ENCODE measurements around the gene CTBP1. TPM values are rescaled to one million over a fixed set of nuclear protein-coding genes. Genes with fewer than 3 reads are reported as not detected.

Gene CTBP1
- total and polyA plus RNA-seq, 2 experiments from 2014 or later = 40.1 to 160 TPM

GRCh38 chr4:1242506-1243450, 6.2 kb downstream of the CTBP1 start:
- H3K27me3 ChIP-seq (replicated peaks; ENCODE audit: insufficient read depth) = no peaks in the 10 kb centered on the region
- no peak for DNase-seq
- no peak overlapping the region for H3K4me3 ChIP-seq
- no peak overlapping the region for H3K9ac ChIP-seq
- H3K79me2 ChIP-seq (ENCODE audit: insufficient read depth) = peaks cover 96% of the 10 kb centered on the region
- no peaks in the 10 kb centered on the region for H3F3A ChIP-seq (ENCODE audit: insufficient read depth)
- no peaks in the 10 kb centered on the region for H3K36me3 ChIP-seq (ENCODE audit: low read depth)
- no peaks in the 10 kb centered on the region for H3K9me2 ChIP-seq (ENCODE audit: insufficient read depth)
- H3K9me3 ChIP-seq (ENCODE audit: low read depth) = no peaks in the 10 kb centered on the region
- H3K4me1 ChIP-seq (ENCODE audit: insufficient read depth) = peaks cover 13% of the 10 kb centered on the region; the same call in 1 of the 2 replicates
- H3K27ac ChIP-seq = no peak overlapping the region
- TF ChIP-seq EZH2phosphoT487 (IDR thresholded peaks at IDR 0.05; ENCODE audit: insufficient read depth, low read depth) (no peak), EZH2 (IDR thresholded peaks at IDR 0.05; ENCODE audit: insufficient read depth, poor library complexity, severe bottlenecking) (no peak)
- 91 to 93% methylated on average over 30 of the region's 30 CpGs for WGBS, 2 experiments (ENCODE audit: low coverage in 1 of 2, low lambda C conversion rate in 2 of 2, missing lambda C conversion rate in 2 of 2)
- no peak overlapping the region for H3K4me2 ChIP-seq (ENCODE audit: unreplicated experiment)
- in situ Hi-C loops (cut with MboI) = no loop called here
- H4K20me1 ChIP-seq (ENCODE audit: insufficient read depth) = peaks cover 6% of the 10 kb centered on the region; the same call in 1 of the 2 replicates
- H2AFZ ChIP-seq = no peak overlapping the region

- H4K20me1 ChIP-seq (ENCODE audit: insufficient read depth) = peaks cover 6% of the 10 kb centered on the region; the same call in 1 of the 2 replicates
- no peak overlapping the region for H3K4me2 ChIP-seq (ENCODE audit: unreplicated experiment)
- in situ Hi-C loops (cut with MboI) = no loop called here
- no peaks in the 10 kb centered on the region for H3K36me3 ChIP-seq (ENCODE audit: low read depth)
- H3K9me2 ChIP-seq (ENCODE audit: insufficient read depth) = no peaks in the 10 kb centered on the region
- H2AFZ ChIP-seq = no peak overlapping the region
- no peak for TF ChIP-seq EZH2phosphoT487 (IDR thresholded peaks at IDR 0.05; ENCODE audit: insufficient read depth, low read depth)
- no peak for TF ChIP-seq EZH2 (IDR thresholded peaks at IDR 0.05; ENCODE audit: insufficient read depth, poor library complexity, severe bottlenecking)
- no peak overlapping the region for H3K27ac ChIP-seq
- H3K4me3 ChIP-seq = no peak overlapping the region
- WGBS, 2 experiments (ENCODE audit: low coverage in 1 of 2, low lambda C conversion rate in 2 of 2, missing lambda C conversion rate in 2 of 2) = 81% methylated on average over 20 to 23 of the region's 24 CpGs
- no peak for DNase-seq
- H3K79me2 ChIP-seq (ENCODE audit: insufficient read depth) = peaks cover 89% of the 10 kb centered on the region
- no peaks in the 10 kb centered on the region for H3K9me3 ChIP-seq (ENCODE audit: low read depth)
- H3F3A ChIP-seq (ENCODE audit: insufficient read depth) = no peaks in the 10 kb centered on the region
- H3K27me3 ChIP-seq (replicated peaks; ENCODE audit: insufficient read depth) = no peaks in the 10 kb centered on the region
- peaks cover 12% of the 10 kb centered on the region; the same call in 1 of the 2 replicates for H3K4me1 ChIP-seq (ENCODE audit: insufficient read depth)
- H3K9ac ChIP-seq = no peak overlapping the region
Measured at GRCh38 chr4:1241936-1242505, 6.9 kb downstream of the CTBP1 start.

DNA sequence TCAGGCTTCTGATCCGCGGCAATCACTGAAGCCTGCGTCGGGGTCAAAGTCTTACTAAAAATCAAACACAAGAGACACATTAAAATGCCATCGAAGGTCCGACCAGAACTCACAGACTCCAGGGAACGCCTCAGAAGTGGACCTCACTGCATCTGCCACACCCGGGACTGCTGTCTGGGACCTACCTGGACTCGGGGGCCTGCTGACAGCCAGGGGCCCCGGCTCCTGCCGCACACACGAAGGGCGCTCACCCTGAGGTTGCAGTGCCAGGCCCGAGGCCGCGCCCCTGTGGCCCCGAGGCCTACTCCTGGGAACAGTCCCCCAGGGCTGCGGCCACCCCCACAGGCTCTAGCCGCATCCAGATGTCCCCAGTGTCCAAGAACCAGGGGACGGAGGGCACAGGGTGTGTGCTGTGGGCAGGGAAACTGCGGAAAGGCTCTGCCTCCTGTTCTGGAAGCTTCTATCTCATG, 7.4 kb downstream of the CTBP1 start:
- DNase-seq = no peak
- 87 to 90% methylated on average over 15 to 21 of the region's 21 CpGs for WGBS, 2 experiments (ENCODE audit: low coverage in 1 of 2, low lambda C conversion rate in 2 of 2, missing lambda C conversion rate in 2 of 2)
- Histone ChIP-seq H3K9me3 (ENCODE audit: low read depth) (no peaks in the 10 kb centered on the region), H3F3A (ENCODE audit: insufficient read depth) (no peaks in the 10 kb centered on the region), H2AFZ (no peak overlapping the region), H3K9ac (no peak overlapping the region), H3K79me2 (ENCODE audit: insufficient read depth) (peaks cover 84% of the 10 kb centered on the region), H3K36me3 (ENCODE audit: low read depth) (no peaks in the 10 kb centered on the region), H3K27me3 (replicated peaks; ENCODE audit: insufficient read depth) (no peaks in the 10 kb centered on the region), H3K4me3 (no peak overlapping the region), H3K27ac (no peak overlapping the region), H3K4me1 (ENCODE audit: insufficient read depth) (peaks cover 6% of the 10 kb centered on the region; the same call in 1 of the 2 replicates), H4K20me1 (ENCODE audit: insufficient read depth) (peaks cover 6% of the 10 kb centered on the region; the same call in 1 of the 2 replicates), H3K9me2 (ENCODE audit: insufficient read depth) (no peaks in the 10 kb centered on the region), H3K4me2 (ENCODE audit: unreplicated experiment) (no peak overlapping the region)
- TF ChIP-seq EZH2 (IDR thresholded peaks at IDR 0.05; ENCODE audit: insufficient read depth, poor library complexity, severe bottlenecking) = no peak
- no peak for TF ChIP-seq EZH2phosphoT487 (IDR thresholded peaks at IDR 0.05; ENCODE audit: insufficient read depth, low read depth)
- in situ Hi-C loops (cut with MboI) = no loop called here

GRCh38 chr4:1240721-1241465, 8.0 kb downstream of the CTBP1 start:
- Histone ChIP-seq H3K4me1 (ENCODE audit: insufficient read depth) (0 out of 2 replicates have a peak, but pooled peaks cover under 1% of the 10 kb centered on the region), H3K4me3 (no peak overlapping the region), H3K9me2 (ENCODE audit: insufficient read depth) (no peaks in the 10 kb centered on the region), H3K79me2 (ENCODE audit: insufficient read depth) (peaks cover 84% of the 10 kb centered on the region), H3F3A (ENCODE audit: insufficient read depth) (no peaks in the 10 kb centered on the region), H3K4me2 (ENCODE audit: unreplicated experiment) (no peak overlapping the region), H3K27ac (no peak overlapping the region), H3K27me3 (replicated peaks; ENCODE audit: insufficient read depth) (no peaks in the 10 kb centered on the region), H3K36me3 (ENCODE audit: low read depth) (no peaks in the 10 kb centered on the region), H3K9ac (no peak overlapping the region), H4K20me1 (ENCODE audit: insufficient read depth) (peaks cover 6% of the 10 kb centered on the region; the same call in 1 of the 2 replicates), H2AFZ (no peak overlapping the region), H3K9me3 (ENCODE audit: low read depth) (no peaks in the 10 kb centered on the region)
- 91 to 92% methylated on average over 37 of the region's 37 CpGs for WGBS, 2 experiments (ENCODE audit: low coverage in 1 of 2, low lambda C conversion rate in 2 of 2, missing lambda C conversion rate in 2 of 2)
- in situ Hi-C loops (cut with MboI) = no loop called here
- DNase-seq = no peak
- TF ChIP-seq EZH2phosphoT487 (IDR thresholded peaks at IDR 0.05; ENCODE audit: insufficient read depth, low read depth) = no peak
- TF ChIP-seq EZH2 (IDR thresholded peaks at IDR 0.05; ENCODE audit: insufficient read depth, poor library complexity, severe bottlenecking) = no peak

Data from GM23248 (cell line).